Fibroblast of skin of right biceps (primary cell): ENCODE results near the gene EIF4E3.

Source experiments
- DNase-seq: peaks from one replicate; pipeline ENCODE4 v3.0.0-alpha.2; 2013

EIF4E3 gene

GRCh38 chr3:71641674-71642073 is 83.5 kb downstream of the EIF4E3 start:
- no peak for DNase-seq

GRCh38 chr3:71640331-71640983 is 84.7 kb downstream of the EIF4E3 start:
- no peak for DNase-seq

GRCh38 chr3:71636482-71636881 is 88.7 kb downstream of the EIF4E3 start:
- no peak for DNase-seq

- DNase-seq = no peak
Observed at GRCh38 chr3:71636001-71636400, 89.2 kb downstream of the EIF4E3 start.

GRCh38 chr3:71634671-71635070 is 90.5 kb downstream of the EIF4E3 start:
- no peak for DNase-seq

- DNase-seq = no peak
Observed at GRCh38 chr3:71629711-71630110, 95.5 kb downstream of the EIF4E3 start.

- DNase-seq = peak; percentile 84
Observed at GRCh38 chr3:71629289-71629688, 95.9 kb downstream of the EIF4E3 start.

- peak; percentile 71 for DNase-seq
Observed at GRCh38 chr3:71628522-71628921, 96.7 kb downstream of the EIF4E3 start.

GRCh38 chr3:71625676-71626075 is 99.5 kb downstream of the EIF4E3 start:
- no peak for DNase-seq
